WI38 (cell line): ENCODE measurements around the gene CCDC107.

ENCODE experiments used
- H3K4me3 ChIP-seq: 2 replicates; pipeline ENCODE4 v1.5.1; 2011; ENCODE audit warnings: low read depth, mild to moderate bottlenecking, control low read depth, low read length
- TF ChIP-seq, protein P1 (sequence below): IDR thresholded peaks from 2 replicates; pipeline ENCODE4 v1.5.1; 2012; ENCODE audit warnings: low read depth, mild to moderate bottlenecking, control low read depth, low read length

The CCDC107 gene

DNA sequence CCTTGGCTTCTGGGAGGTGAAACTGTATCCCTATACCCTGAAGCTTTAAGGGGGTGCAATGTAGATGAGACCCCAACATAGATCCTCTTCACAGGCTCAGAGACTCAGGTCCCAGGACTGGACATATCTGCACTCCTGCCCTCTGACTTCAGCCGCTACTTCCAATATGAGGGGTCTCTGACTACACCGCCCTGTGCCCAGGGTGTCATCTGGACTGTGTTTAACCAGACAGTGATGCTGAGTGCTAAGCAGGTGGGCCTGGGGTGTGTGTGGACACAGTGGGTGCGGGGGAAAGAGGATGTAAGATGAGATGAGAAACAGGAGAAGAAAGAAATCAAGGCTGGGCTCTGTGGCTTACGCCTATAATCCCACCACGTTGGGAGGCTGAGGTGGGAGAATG, 21.0 kb downstream of the CCDC107 start:
- TF ChIP-seq, protein P1, sequence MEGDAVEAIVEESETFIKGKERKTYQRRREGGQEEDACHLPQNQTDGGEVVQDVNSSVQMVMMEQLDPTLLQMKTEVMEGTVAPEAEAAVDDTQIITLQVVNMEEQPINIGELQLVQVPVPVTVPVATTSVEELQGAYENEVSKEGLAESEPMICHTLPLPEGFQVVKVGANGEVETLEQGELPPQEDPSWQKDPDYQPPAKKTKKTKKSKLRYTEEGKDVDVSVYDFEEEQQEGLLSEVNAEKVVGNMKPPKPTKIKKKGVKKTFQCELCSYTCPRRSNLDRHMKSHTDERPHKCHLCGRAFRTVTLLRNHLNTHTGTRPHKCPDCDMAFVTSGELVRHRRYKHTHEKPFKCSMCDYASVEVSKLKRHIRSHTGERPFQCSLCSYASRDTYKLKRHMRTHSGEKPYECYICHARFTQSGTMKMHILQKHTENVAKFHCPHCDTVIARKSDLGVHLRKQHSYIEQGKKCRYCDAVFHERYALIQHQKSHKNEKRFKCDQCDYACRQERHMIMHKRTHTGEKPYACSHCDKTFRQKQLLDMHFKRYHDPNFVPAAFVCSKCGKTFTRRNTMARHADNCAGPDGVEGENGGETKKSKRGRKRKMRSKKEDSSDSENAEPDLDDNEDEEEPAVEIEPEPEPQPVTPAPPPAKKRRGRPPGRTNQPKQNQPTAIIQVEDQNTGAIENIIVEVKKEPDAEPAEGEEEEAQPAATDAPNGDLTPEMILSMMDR: no peak

DNA sequence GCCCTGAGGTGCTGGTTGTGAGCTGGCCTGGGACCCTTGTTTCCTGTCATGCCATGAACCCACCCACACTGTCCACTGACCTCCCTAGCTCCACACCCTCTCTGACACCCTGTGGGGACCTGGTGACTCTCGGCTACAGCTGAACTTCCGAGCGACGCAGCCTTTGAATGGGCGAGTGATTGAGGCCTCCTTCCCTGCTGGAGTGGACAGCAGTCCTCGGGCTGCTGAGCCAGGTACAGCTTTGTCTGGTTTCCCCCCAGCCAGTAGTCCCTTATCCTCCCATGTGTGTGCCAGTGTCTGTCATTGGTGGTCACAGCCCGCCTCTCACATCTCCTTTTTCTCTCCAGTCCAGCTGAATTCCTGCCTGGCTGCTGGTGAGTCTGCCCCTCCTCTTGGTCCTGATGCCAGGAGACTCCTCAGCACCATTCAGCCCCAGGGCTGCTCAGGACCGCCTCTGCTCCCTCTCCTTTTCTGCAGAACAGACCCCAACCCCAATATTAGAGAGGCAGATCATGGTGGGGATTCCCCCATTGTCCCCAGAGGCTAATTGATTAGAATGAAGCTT, 21.8 kb downstream of the CCDC107 start:
- H3K4me3 ChIP-seq: no peak overlapping the region

More for the DNA sequence above, 21.0 kb downstream of the CCDC107 start:
- H3K4me3 ChIP-seq: no peak overlapping the region

DNA sequence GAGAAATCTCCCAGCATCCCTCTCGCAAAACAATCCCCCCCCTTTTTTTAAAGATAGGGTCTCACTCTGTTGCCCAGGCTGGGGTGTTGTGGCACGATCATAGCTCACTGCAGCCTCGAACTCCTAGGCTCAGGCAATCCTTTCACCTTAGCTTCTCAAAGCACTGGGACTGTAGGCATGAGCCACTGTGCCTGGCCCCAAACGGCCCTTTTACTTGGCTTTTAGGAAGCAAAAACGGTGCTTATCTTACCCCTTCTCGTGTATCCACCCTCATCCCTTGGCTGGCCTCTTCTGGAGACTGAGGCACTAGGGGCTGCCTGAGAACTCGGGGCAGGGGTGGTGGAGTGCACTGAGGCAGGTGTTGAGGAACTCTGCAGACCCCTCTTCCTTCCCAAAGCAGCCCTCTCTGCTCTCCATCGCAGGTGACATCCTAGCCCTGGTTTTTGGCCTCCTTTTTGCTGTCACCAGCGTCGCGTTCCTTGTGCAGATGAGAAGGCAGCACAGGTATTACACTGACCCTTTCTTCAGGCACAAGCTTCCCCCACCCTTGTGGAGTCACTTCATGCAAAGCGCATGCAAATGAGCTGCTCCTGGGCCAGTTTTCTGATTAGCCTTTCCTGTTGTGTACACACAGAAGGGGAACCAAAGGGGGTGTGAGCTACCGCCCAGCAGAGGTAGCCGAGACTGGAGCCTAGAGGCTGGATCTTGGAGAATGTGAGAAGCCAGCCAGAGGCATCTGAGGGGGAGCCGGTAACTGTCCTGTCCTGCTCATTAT, 22.4 kb downstream of the CCDC107 start:
- no peak overlapping the region for H3K4me3 ChIP-seq
- TF ChIP-seq, protein P1: no peak

More for the DNA sequence above, 21.8 kb downstream of the CCDC107 start:
- TF ChIP-seq, protein P1: no peak

DNA sequence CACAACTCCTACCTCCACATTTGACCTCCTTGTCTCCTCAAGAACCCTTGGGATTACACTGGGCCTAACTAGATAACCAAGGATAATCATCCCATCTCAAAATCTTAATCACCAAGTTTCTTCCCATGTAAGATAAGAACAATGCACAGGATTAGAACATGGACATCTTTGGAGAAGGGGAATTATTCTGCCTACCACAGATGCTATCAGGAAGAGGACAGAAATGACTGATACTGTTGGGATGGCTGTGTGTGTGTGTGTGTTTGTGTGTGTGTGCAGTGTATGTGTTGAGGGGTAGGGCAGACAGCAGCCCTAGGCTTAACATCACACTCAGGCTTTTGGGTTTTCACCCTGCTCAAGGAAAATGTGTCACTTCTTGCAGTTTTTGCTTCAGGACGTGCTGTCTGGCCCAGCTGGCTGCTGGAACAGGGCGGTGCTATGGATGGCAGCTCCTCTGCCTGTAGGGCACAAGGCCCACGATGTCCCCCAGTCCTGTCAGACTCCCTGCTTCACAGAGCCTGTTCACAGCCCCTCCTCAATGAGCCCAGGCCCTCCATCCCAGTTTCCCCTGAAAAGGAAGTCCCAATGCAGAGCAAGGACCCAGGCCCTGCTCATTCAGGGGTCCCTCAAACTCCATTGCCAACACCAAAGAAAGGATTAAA, 23.4 kb downstream of the CCDC107 start:
- no peak overlapping the region for H3K4me3 ChIP-seq
- TF ChIP-seq, protein P1: no peak

DNA sequence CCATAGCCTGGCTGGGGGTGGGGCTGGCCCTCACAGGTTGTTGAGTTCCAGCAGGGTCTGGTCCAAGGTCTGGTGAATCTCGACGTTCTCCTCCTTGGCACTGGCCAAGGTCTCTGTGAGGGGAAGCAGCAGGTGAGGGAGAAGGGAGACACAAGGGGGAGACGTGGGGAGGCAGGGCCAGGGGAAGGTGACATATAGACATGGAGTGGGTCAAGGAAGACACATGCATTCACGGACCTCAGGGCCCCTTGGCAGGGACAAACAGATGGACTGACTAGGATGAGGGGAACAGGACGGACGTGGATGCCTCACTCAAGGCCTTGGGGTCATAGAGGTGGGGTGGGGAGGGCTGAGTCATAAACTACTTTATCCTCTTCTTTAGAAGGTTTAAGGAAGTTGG, 24.0 kb downstream of the CCDC107 start:
- no peak overlapping the region for H3K4me3 ChIP-seq
- TF ChIP-seq, protein P1: no peak

DNA sequence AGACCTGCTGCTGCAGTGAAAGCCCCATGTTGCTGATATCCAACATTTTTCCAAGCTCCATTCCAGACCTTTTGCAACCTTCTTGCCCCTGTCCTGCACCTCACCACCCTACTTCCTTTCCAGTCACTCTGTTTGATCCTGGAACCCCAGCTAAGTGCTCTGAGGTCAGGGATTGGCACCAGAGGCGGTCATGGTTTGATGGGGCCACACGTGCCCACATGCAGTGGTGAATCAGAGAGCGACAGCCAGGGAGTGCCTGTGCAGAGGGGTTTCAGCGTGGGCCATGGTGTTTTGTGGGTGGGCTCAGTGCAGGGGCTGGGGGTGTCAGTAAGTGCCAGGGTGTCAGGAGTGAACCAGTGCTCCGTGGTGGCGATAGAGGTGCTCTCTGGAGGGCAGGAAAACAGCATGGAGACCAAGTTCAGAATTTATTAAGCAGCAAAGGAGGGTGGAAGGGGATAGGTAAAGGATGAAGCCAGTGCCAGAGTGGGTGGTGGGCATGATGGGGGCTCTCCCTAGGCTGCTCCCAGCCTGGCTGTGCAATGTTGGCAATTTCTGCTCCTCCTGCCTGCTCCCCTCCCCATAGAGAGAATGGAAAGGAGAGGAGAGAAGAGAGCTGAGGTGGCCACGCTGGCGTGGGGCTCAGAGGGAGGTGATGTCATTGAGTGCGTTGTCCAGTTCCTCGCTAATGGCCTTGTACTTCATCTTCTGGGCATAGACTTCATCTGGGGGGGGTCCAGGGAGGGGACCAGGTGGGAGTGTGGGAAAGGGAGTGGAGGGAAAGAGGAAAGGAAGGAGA, 24.6 kb downstream of the CCDC107 start:
- TF ChIP-seq, protein P1: no peak
- no peak overlapping the region for H3K4me3 ChIP-seq
